ENCODE data around the gene RFC1. TPM values are rescaled to one million over a fixed set of nuclear protein-coding genes. Genes with fewer than 3 reads are reported as not detected.

The RFC1 gene
- total and polyA plus RNA-seq, 2 experiments from 2014 or later, result 26.0 to 44.0 TPM

DNA sequence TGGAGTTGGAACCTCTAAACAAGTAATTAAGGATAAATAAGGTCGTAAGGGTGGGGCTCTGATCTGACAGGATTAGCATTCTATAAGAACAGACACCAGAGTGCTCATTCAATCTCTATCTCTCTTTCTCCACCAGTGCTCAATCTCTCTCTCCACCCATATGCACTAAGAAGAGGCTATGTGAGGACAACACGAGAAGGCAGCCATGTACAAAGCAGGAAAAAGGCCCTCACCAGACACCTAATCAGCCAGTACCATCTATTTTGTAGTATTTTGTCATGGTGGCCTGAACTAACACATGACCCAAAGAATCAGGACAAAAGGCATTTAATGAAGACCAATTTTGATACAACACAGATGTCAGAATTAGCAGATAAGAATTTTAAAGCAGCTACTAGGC is 16.8 kb downstream of the RFC1 start:
- no peaks in the 10 kb centered on the region for H4K20me1 ChIP-seq (ENCODE audit: insufficient read depth, poor library complexity, severe bottlenecking)
- DNase-seq (ENCODE audit: low spot score), result no peak
- no peak overlapping the region for H2AFZ ChIP-seq
- H3K9me3 ChIP-seq (ENCODE audit: low read depth), result no peaks in the 10 kb centered on the region
- WGBS (ENCODE audit: low lambda C conversion rate, missing lambda C conversion rate), result 90% methylated on average over 2 of the region's 2 CpGs
- H3K4me2 ChIP-seq, result no peak overlapping the region
- no peaks in the 10 kb centered on the region for H3K27me3 ChIP-seq
- peaks cover 3% of the 10 kb centered on the region for H3K36me3 ChIP-seq (replicated peaks; ENCODE audit: insufficient read depth, low read depth)
- peaks cover 3% of the 10 kb centered on the region for H3K4me1 ChIP-seq (ENCODE audit: insufficient read depth)
- H3K79me2 ChIP-seq, result peaks cover 72% of the 10 kb centered on the region
- H3K27ac ChIP-seq, result no peak overlapping the region
- TF ChIP-seq EZH2 (IDR thresholded peaks at IDR 0.05; ENCODE audit: borderline replicate concordance) (no peak), EZH2phosphoT487 (IDR thresholded peaks at IDR 0.05; ENCODE audit: low read depth, severe bottlenecking, unreplicated experiment) (no peak)
- TF ChIP-seq, protein P1, sequence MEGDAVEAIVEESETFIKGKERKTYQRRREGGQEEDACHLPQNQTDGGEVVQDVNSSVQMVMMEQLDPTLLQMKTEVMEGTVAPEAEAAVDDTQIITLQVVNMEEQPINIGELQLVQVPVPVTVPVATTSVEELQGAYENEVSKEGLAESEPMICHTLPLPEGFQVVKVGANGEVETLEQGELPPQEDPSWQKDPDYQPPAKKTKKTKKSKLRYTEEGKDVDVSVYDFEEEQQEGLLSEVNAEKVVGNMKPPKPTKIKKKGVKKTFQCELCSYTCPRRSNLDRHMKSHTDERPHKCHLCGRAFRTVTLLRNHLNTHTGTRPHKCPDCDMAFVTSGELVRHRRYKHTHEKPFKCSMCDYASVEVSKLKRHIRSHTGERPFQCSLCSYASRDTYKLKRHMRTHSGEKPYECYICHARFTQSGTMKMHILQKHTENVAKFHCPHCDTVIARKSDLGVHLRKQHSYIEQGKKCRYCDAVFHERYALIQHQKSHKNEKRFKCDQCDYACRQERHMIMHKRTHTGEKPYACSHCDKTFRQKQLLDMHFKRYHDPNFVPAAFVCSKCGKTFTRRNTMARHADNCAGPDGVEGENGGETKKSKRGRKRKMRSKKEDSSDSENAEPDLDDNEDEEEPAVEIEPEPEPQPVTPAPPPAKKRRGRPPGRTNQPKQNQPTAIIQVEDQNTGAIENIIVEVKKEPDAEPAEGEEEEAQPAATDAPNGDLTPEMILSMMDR (IDR thresholded peaks at IDR 0.05; ENCODE audit: poor library complexity), result no peak
- no peak overlapping the region for H3K4me3 ChIP-seq
- H3K9me2 ChIP-seq (replicated peaks; ENCODE audit: insufficient read depth), result no peaks in the 10 kb centered on the region

DNA sequence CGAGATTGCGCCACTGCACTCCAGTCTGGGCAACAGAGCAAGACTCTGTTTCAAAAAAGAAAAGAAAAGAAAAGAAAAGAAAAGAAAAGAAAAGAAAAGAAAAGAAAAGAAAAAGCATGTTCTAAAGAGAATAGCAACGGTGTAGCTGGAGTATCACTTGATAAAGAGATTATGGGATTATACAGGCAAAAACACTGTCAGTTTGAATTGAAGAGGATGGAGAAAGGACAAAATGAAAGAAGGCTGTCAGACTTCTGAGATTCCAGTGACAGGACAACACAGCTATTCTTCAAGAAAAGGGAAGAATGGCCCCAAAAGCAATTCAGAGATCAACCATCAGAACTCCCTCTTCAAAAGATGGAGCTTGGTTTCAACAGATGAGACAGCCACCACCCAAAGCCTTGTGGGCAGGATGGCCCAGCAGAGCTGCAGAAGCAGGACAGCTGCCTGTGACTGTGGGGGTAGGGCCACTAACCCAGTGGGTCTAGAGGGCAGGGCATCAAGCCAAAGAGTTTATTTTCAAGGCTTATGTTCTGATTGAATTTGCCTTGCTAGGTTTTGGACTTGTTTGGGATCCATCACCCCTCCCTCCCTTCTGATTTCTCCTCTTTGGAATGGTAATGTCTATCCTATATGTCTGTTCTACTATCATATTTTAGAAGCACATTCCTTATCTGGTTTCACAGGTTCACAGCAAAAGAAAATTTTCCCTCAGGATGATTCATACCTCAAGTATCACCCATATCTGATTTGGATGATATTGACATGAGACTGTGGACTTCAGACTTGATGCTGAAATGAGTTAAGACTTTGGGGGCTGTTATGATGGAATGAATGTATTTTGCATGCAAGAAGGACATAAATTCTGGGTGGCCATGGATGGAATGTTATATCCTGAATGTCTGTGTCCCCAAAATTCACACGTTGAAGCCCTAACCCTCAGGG is 17.5 kb downstream of the RFC1 start:
- no peak overlapping the region for H2AFZ ChIP-seq
- DNase-seq (ENCODE audit: low spot score), result peak; percentile 10
- H3K36me3 ChIP-seq (replicated peaks; ENCODE audit: insufficient read depth, low read depth), result peaks cover 3% of the 10 kb centered on the region
- no peaks in the 10 kb centered on the region for H3K9me3 ChIP-seq (ENCODE audit: low read depth)
- no peaks in the 10 kb centered on the region for H3K27me3 ChIP-seq
- H3K9me2 ChIP-seq (replicated peaks; ENCODE audit: insufficient read depth), result no peaks in the 10 kb centered on the region
- 91% methylated on average over 4 of the region's 4 CpGs for WGBS (ENCODE audit: low lambda C conversion rate, missing lambda C conversion rate)
- no peaks in the 10 kb centered on the region for H3K4me1 ChIP-seq (ENCODE audit: insufficient read depth)
- H3K79me2 ChIP-seq, result peaks cover 76% of the 10 kb centered on the region
- H4K20me1 ChIP-seq (ENCODE audit: insufficient read depth, poor library complexity, severe bottlenecking), result no peaks in the 10 kb centered on the region
- no peak overlapping the region for H3K4me3 ChIP-seq
- H3K4me2 ChIP-seq, result no peak overlapping the region
- peak overlapping the region; percentile 44 for H3K27ac ChIP-seq
- TF ChIP-seq, protein P1 (IDR thresholded peaks at IDR 0.05; ENCODE audit: poor library complexity), result no peak
- TF ChIP-seq EZH2 (IDR thresholded peaks at IDR 0.05; ENCODE audit: borderline replicate concordance) (no peak), EZH2phosphoT487 (IDR thresholded peaks at IDR 0.05; ENCODE audit: low read depth, severe bottlenecking, unreplicated experiment) (no peak)

DNA sequence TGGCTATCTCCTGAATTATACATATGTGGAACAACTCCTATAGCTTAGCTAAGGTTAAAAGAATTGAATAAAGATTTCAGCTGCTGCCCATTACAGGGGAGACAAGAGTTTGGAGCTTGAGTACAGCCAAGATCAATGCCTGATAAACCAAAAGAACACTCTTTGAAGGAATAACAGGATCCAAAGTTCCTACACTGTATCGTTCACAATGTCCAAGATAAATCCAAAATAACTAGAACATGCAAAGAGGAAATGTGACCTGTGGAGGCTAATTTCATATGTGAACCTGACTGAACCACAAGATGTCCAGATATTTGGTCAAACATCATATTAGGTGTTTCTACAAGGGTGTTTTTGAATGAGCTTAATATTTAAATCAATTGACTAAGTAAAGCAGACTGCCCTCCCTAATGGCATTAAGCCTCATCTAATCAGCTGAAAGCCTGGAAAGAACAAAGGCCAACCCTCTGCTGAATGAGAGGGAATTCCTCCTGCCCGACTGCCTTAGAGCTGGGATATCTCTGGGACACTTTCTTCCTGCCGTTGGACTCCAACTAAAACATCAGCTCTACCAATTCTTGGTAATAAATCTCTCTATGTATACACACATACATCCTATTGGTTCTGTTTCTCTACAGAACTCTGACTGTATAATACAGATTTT is 19.2 kb downstream of the RFC1 start:
- no peaks in the 10 kb centered on the region for H4K20me1 ChIP-seq (ENCODE audit: insufficient read depth, poor library complexity, severe bottlenecking)
- H3K9me3 ChIP-seq (ENCODE audit: low read depth), result no peaks in the 10 kb centered on the region
- no peaks in the 10 kb centered on the region for H3K9me2 ChIP-seq (replicated peaks; ENCODE audit: insufficient read depth)
- H3K4me3 ChIP-seq, result no peak overlapping the region
- 40% methylated on average over 3 of the region's 3 CpGs for WGBS (ENCODE audit: low lambda C conversion rate, missing lambda C conversion rate)
- H3K4me1 ChIP-seq (ENCODE audit: insufficient read depth), result no peaks in the 10 kb centered on the region
- H3K4me2 ChIP-seq, result no peak overlapping the region
- no peaks in the 10 kb centered on the region for H3K27me3 ChIP-seq
- H3K79me2 ChIP-seq, result peaks cover 67% of the 10 kb centered on the region
- no peak for DNase-seq (ENCODE audit: low spot score)
- peaks cover 3% of the 10 kb centered on the region for H3K36me3 ChIP-seq (replicated peaks; ENCODE audit: insufficient read depth, low read depth)
- peak overlapping the region; percentile 11 for H3K27ac ChIP-seq
- no peak overlapping the region for H2AFZ ChIP-seq
- TF ChIP-seq EZH2phosphoT487 (IDR thresholded peaks at IDR 0.05; ENCODE audit: low read depth, severe bottlenecking, unreplicated experiment) (no peak), EZH2 (IDR thresholded peaks at IDR 0.05; ENCODE audit: borderline replicate concordance) (no peak)
- TF ChIP-seq, protein P1 (IDR thresholded peaks at IDR 0.05; ENCODE audit: poor library complexity), result no peak
